AG09309 (cell line): Measurements from ENCODE around the gene KIFAP3.

Experiments used
- DNase-seq: peaks from one replicate; pipeline ENCODE4 v3.0.0-alpha.2; 2010; ENCODE audit warnings: low read depth
- H3K4me3 ChIP-seq: 2 replicates; pipeline ENCODE4 v1.5.1; 2011; ENCODE audit warnings: mild to moderate bottlenecking, low read depth, low read length, moderate library complexity; ENCODE audit not compliant: control insufficient read depth
- TF ChIP-seq, protein P1 (sequence below): IDR thresholded peaks from 2 replicates; pipeline ENCODE4 v1.5.1; 2011; ENCODE audit warnings: mild to moderate bottlenecking, low read depth, low read length, inconsistent platforms; ENCODE audit not compliant: insufficient read depth, control insufficient read depth; ENCODE audit errors: missing control alignments

Gene KIFAP3

DNA sequence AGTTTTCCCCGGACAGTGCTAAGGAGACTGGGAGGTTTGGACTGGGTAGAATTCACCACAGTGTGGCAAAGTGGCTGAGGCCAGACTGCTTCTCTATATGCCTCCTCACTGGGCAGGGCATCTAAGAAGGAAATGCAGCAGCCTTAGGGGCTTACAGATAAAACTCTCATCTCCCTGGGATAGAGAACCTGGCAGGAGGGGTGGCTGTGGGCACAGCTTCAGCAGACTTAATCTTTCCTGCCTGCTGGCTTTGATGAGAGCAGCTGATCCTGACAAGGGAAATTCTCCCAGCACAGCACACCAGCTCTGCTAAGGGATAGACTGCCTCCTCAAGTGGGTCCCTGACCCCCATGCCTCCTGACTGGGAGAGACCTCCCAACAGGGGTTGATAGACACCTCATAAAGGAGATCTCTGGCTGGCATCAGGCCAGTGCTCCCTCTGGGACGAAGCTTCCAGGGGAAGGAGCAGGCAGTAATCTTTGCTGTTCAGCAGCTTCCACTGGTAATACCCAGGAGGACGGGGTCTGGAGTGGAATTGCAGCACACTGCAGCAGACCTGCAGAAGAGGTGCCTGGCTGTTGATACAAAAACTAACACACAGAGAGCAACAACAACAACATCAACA lies 25.2 kb downstream of the KIFAP3 start:
- TF ChIP-seq, protein P1, sequence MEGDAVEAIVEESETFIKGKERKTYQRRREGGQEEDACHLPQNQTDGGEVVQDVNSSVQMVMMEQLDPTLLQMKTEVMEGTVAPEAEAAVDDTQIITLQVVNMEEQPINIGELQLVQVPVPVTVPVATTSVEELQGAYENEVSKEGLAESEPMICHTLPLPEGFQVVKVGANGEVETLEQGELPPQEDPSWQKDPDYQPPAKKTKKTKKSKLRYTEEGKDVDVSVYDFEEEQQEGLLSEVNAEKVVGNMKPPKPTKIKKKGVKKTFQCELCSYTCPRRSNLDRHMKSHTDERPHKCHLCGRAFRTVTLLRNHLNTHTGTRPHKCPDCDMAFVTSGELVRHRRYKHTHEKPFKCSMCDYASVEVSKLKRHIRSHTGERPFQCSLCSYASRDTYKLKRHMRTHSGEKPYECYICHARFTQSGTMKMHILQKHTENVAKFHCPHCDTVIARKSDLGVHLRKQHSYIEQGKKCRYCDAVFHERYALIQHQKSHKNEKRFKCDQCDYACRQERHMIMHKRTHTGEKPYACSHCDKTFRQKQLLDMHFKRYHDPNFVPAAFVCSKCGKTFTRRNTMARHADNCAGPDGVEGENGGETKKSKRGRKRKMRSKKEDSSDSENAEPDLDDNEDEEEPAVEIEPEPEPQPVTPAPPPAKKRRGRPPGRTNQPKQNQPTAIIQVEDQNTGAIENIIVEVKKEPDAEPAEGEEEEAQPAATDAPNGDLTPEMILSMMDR, result no peak
- H3K4me3 ChIP-seq, result no peak overlapping the region
- DNase-seq, result no peak

DNA sequence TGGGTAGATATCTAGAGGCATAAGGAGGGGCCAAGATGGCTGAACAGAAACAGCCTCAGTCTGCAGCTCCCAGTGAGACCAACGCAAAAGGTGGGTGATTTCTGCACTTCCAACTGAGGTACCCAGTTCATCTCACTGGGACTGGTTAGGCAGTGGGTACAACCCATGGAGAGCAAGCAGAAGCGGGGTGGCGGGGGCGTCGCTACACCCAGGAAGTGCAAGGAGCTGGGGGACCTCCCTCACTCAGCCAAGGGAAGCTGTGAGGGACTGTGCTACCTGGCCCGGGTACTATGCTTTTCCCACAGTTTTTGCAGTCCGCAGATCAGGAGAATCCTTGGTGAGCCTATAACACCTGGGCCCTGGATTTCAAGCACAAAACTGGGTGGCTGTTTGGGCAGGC lies 26.0 kb downstream of the KIFAP3 start:
- no peak overlapping the region for H3K4me3 ChIP-seq
- TF ChIP-seq, protein P1, result no peak
- DNase-seq, result no peak

DNA sequence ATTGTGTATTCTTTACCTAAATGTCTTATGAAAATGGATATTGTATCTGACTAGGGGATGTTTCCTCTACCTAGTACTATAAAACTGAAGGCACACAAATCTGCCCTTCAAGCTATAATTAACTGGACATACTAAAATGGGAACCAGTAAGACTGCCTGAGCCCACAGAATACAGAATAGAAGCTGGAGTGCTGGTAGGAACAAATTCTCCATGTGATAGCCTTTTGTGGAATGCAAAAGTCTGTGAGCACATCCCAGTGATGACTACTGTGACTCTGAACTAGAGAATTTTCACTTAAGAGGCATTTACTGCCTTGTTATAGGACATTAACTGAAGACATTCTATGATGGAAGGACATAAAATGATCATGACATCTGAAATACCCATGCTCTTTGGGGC lies 30.3 kb downstream of the KIFAP3 start:
- TF ChIP-seq, protein P1, result no peak
- DNase-seq, result no peak
- no peak overlapping the region for H3K4me3 ChIP-seq

DNA sequence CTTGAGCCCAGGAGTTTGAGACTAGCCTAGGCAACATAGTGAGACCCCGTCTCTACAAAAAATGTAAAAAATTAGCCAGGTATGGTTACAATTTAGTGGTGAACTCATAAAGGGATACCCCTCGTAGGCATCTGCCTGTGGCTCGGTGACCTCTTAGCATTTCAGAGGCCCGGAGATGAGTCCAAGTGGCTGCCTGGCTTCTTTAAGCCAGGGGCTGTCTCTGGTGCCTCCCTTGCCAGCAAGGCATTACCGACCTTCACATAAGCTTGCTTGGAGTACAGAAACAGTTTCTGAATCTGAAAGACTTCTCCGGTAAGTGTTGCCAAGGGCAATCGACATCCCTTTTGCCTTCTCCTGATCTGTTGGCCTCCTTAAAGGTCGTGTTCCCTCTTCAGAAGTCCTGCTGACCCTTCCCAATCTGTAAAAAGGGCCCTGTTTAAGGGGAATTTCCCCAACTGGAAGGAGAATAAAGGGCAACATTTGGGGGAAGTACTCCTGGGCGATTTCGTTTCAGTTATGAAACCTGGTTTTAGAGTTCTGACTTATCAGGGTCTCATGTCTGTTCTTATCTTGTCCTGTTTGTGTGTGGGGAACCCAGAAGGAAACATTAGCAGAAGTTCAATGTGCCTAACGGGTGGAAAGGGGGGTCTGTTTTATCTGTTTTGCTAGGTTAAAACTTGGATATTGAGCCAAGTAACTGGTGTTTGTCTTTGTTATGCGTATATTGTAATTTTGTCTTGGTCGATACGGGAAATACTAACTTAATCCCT lies 32.9 kb downstream of the KIFAP3 start:
- no peak overlapping the region for H3K4me3 ChIP-seq
- TF ChIP-seq, protein P1, result no peak
- no peak for DNase-seq

DNA sequence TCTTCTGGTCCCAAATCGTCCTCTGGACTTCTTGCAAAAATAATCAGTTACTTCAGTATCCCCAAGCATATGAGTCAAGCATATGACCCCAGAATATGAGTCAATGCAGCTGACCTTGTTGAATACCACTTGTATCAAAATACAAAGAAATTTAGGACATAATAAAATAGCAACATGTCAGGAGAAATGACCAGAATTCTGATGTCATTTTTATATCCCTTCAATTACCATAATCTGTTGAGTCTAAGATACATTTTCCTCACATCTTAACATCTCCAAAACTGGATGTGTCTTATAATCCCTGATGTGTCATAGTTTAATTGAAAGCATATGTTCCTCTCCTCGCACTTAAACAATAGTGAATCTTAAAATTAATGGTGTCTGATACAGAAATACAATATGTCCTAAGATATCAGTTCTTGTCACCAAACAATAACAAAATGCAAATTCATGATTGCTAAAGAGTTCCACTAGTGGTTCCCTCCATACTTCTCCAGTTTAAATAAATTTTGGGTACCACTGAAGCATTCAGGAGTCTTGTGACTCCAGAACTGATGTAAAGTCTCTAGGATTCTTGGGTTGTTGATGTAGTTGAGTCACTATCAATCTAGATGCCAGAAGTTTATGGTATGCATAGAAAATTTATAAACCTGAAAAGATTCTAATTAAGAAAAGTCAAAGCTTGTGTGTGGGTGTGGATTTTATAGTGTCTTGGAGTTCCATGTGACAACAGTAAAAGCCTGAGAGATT lies 41.8 kb downstream of the KIFAP3 start:
- H3K4me3 ChIP-seq, result no peak overlapping the region
- TF ChIP-seq, protein P1, result no peak
- peak; percentile 39 for DNase-seq

DNA sequence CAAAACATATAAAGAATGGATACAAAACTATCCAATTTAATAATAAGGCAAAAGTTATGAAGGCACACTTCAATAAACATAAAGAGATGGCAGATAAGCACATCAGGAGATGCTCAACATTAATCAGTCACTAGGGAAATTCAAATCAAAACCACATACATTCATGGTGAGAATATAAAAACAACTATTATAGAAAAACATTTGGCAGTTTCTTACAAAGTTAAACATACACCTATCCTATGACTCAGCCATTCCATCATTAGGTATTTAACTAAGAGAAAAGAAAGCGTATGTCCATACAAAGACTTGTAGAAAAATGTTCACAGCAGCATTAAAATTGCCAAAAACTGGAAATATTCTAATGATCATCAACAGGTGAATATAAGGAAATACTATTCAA lies 44.3 kb downstream of the KIFAP3 start:
- DNase-seq, result no peak
- TF ChIP-seq, protein P1, result no peak
- no peak overlapping the region for H3K4me3 ChIP-seq
